IMR-90 (cell line): ENCODE data around the gene DRC7. TPM values are rescaled to one million over a fixed set of nuclear protein-coding genes. Genes with fewer than 3 reads are reported as not detected.
A peak's percentile ranks its signal among the peaks of the same experiment; 100 is the strongest.

Experiments used
- ATAC-seq: fragments of 200-7000 bp; cut with Tn5 transposase; 2 replicates; pipeline ENCODE4 v1.9.1; 2020; ENCODE audit warnings: low read depth, mild to moderate bottlenecking, moderate library complexity
- BruUV-seq: library from RNA; stranded (reverse); fragments of 400-500 nt; replicated peaks from 2 replicates; lab custom pipeline; 2021; lab: Mats Ljungman, UMichigan
- CTCF ChIA-PET: fragments of 300-600 bp; formaldehyde crosslinking; extraction: SDS; loops from one replicate; lab custom pipeline; 2021; ENCODE audit warnings: antibody characterized with exemption; lab: Yijun Ruan, JAX
- POLR2A ChIA-PET: fragments of 300-600 bp; sonication (Branson Sonifier 250); formaldehyde crosslinking; loops from one replicate; lab custom pipeline; 2022; ENCODE audit warnings: antibody characterized with exemption; ENCODE audit not compliant: unreplicated experiment; lab: Charles Lee
- DNase-seq: peaks from one replicate; pipeline ENCODE4 v3.0.0; 2013
- H2AFZ ChIP-seq: replicated peaks from 2 replicates; pipeline ENCODE3; 2013; ENCODE audit warnings: low read length, mild to moderate bottlenecking; ENCODE audit not compliant: poor library complexity
- H2AK5ac ChIP-seq: 2 replicates; pipeline ENCODE4 v1.6.1; 2013; ENCODE audit warnings: low read depth, low read length, inconsistent platforms
- H2AK9ac ChIP-seq: replicated peaks from 2 replicates; pipeline ENCODE3; 2013; ENCODE audit warnings: mild to moderate bottlenecking, low read depth, low read length, moderate library complexity; ENCODE audit not compliant: poor library complexity
- H2BK120ac ChIP-seq: 2 replicates; pipeline ENCODE4 v1.6.1; 2013; ENCODE audit warnings: low read depth, low read length, inconsistent platforms
- H2BK15ac ChIP-seq: 3 replicates; pipeline ENCODE4 v1.6.1; 2013; ENCODE audit warnings: low read depth, low read length, inconsistent platforms
- H2BK20ac ChIP-seq: 2 replicates; pipeline ENCODE4 v1.6.1; 2013; ENCODE audit warnings: low read depth, mild to moderate bottlenecking, inconsistent platforms, low read length, moderate library complexity
- H2BK5ac ChIP-seq: 2 replicates; pipeline ENCODE4 v1.6.1; 2013; ENCODE audit warnings: mild to moderate bottlenecking, low read depth, low read length, inconsistent platforms; ENCODE audit not compliant: poor library complexity, severe bottlenecking
- H3K14ac ChIP-seq: replicated peaks from 2 replicates; pipeline ENCODE4 v1.6.1; 2013; ENCODE audit warnings: low read depth, low read length, inconsistent platforms
- H3K18ac ChIP-seq: 2 replicates; pipeline ENCODE4 v1.6.1; 2013; ENCODE audit warnings: low read depth, low read length, control low read depth
- H3K23ac ChIP-seq: 2 replicates; pipeline ENCODE4 v1.6.1; 2013; ENCODE audit warnings: low read depth, low read length, inconsistent platforms
- H3K27ac ChIP-seq: 2 replicates; pipeline ENCODE4 v1.5.1; 2013; ENCODE audit warnings: mild to moderate bottlenecking, control low read depth, low read length; ENCODE audit not compliant: insufficient read depth
- H3K27me3 ChIP-seq: 2 replicates; pipeline ENCODE4 v1.6.1; 2013; ENCODE audit warnings: low read length; ENCODE audit not compliant: control insufficient read depth, insufficient read depth
- H3K36me3 ChIP-seq: 2 replicates; pipeline ENCODE4 v1.6.1; 2013; ENCODE audit warnings: low read length, mixed read lengths; ENCODE audit not compliant: control insufficient read depth, insufficient read depth
- H3K4ac ChIP-seq: 2 replicates; pipeline ENCODE4 v1.6.1; 2013; ENCODE audit warnings: low read depth, low read length, inconsistent platforms
- H3K4me1 ChIP-seq: 2 replicates; pipeline ENCODE4 v1.6.1; 2013; ENCODE audit warnings: low read length, mixed read lengths; ENCODE audit not compliant: control insufficient read depth, insufficient read depth
- H3K4me2 ChIP-seq: 2 replicates; pipeline ENCODE4 v1.6.1; 2013; ENCODE audit warnings: low read depth, mild to moderate bottlenecking, control low read depth, low read length, moderate library complexity
- H3K4me3 ChIP-seq: 2 replicates; pipeline ENCODE4 v1.5.1; 2013; ENCODE audit warnings: low read depth, mild to moderate bottlenecking, control low read depth, low read length, moderate library complexity; ENCODE audit not compliant: insufficient read depth
- H3K56ac ChIP-seq: 2 replicates; pipeline ENCODE4 v1.6.1; 2013; ENCODE audit warnings: low read length, inconsistent platforms; ENCODE audit not compliant: insufficient read depth; ENCODE audit errors: extremely low read depth
- H3K79me1 ChIP-seq, 2 experiments: 2 replicates each; pipeline ENCODE4 v1.6.1; 2013; ENCODE audit warnings: low read length in 2 of 2, inconsistent platforms in 1 of 2, low read depth in 1 of 2
- H3K9ac ChIP-seq: 2 replicates; pipeline ENCODE4 v1.6.1; 2013; ENCODE audit warnings: low read depth, low read length, control low read depth
- H3K9me1 ChIP-seq: 2 replicates; pipeline ENCODE4 v1.6.1; 2013; ENCODE audit warnings: low read length, inconsistent platforms; ENCODE audit not compliant: insufficient read depth
- H3K9me3 ChIP-seq: 2 replicates; pipeline ENCODE4 v1.6.1; 2013; ENCODE audit warnings: low read length; ENCODE audit not compliant: control insufficient read depth, insufficient read depth
- H4K20me1 ChIP-seq: 2 replicates; pipeline ENCODE4 v1.6.1; 2013; ENCODE audit warnings: low read length, inconsistent platforms; ENCODE audit not compliant: insufficient read depth
- H4K5ac ChIP-seq: 2 replicates; pipeline ENCODE4 v1.6.1; 2013; ENCODE audit warnings: mild to moderate bottlenecking, low read depth, low read length, control low read depth
- H4K8ac ChIP-seq, 2 experiments: 2 replicates each; pipeline ENCODE4 v1.6.1; 2013; ENCODE audit warnings: low read depth in 2 of 2, low read length in 2 of 2, control low read depth in 1 of 2, inconsistent platforms in 1 of 2
- H4K91ac ChIP-seq: 2 replicates; pipeline ENCODE4 v1.6.1; 2013; ENCODE audit warnings: low read depth, low read length, inconsistent platforms; ENCODE audit not compliant: insufficient read depth
- CEBPB ChIP-seq: IDR thresholded peaks from 2 replicates; pipeline ENCODE4 v1.6.1; 2012; ENCODE audit warnings: low read depth, low read length, improper control_type of control experiment
- MAFK ChIP-seq: IDR thresholded peaks from 2 replicates; pipeline ENCODE4 v1.6.1; 2012; ENCODE audit warnings: low read depth, low read length, improper control_type of control experiment
- MXI1 ChIP-seq: IDR thresholded peaks from 2 replicates; pipeline ENCODE4 v1.6.1; 2012; ENCODE audit warnings: low read depth, mild to moderate bottlenecking, low read length, moderate library complexity, borderline replicate concordance
- POLR2A ChIP-seq: IDR thresholded peaks from 2 replicates; pipeline ENCODE4 v1.6.1; 2012; ENCODE audit warnings: mild to moderate bottlenecking, low read depth, low read length
- RAD21 ChIP-seq: IDR thresholded peaks from 2 replicates; pipeline ENCODE4 v1.6.1; 2012; ENCODE audit warnings: low read length, improper control_type of control experiment
- RFX5 ChIP-seq: IDR thresholded peaks from 2 replicates; pipeline ENCODE4 v1.8.0; 2012; ENCODE audit warnings: low read depth, mild to moderate bottlenecking, low read length, moderate library complexity
- WGBS, 2 experiments: methylation state at CpG; one replicate each; pipeline versions ENCODE4 v1.1.5 to v1.1.7; 2013; ENCODE audit warnings: missing lambda C conversion rate in 2 of 2; ENCODE audit not compliant: insufficient read length in 1 of 2; ENCODE audit errors: extremely low coverage in 2 of 2; 5-methylcytosine and 5-hydroxymethylcytosine counted together
- dilution Hi-C: fragments of 300-500 bp; cut with HindIII; formaldehyde crosslinking; loops from one replicate; pipeline ENCODE4 v1.14.3; 2018; ENCODE audit warnings: low sequenced_read_pairs; ENCODE audit not compliant: unreplicated experiment
- in situ Hi-C: fragments of 300-500 bp; cut with MboI; formaldehyde crosslinking; loops from 3 replicates; pipeline ENCODE4 v1.14.3; 2019; ENCODE audit warnings: low sequenced_read_pairs, inconsistent platforms, mixed read lengths
- intact Hi-C: fragments of 100-400 bp; cut with micrococcal nuclease; formaldehyde crosslinking; loops from 2 replicates; pipeline ENCODE4 v1.10.0; 2022
- polyA plus RNA-seq, 3 experiments: library from polyadenylated mRNA; depleted of rRNA; stranded (reverse); fragments of >200 nt; gene quantifications; 2 replicates each; pipeline ENCODE4 v1.2.3, GENCODE V29; 2012; ENCODE audit warnings: low replicate concordance in 1 of 3
- total RNA-seq: library from RNA; depleted of rRNA; stranded (reverse); fragments of >200 nt; gene quantifications from 2 replicates; pipeline ENCODE4 v1.2.3, GENCODE V29; 2012
- TF ChIP-seq, protein P1 (sequence below): fragments of 150-350 bp; IDR thresholded peaks from 2 replicates; pipeline ENCODE4 v1.6.1; 2017; ENCODE audit warnings: mild to moderate bottlenecking, antibody characterized with exemption, low read length, low read depth
- TF ChIP-seq, protein P2 (sequence below): conservative IDR thresholded peaks from 2 replicates; pipeline ENCODE4 v1.5.1; 2012; ENCODE audit warnings: mild to moderate bottlenecking, low read depth, low read length, improper control_type of control experiment

Gene DRC7
- total and polyA plus RNA-seq, 2 of the 4 experiments (the other 2 are of a cell fraction), result not detected

DNA sequence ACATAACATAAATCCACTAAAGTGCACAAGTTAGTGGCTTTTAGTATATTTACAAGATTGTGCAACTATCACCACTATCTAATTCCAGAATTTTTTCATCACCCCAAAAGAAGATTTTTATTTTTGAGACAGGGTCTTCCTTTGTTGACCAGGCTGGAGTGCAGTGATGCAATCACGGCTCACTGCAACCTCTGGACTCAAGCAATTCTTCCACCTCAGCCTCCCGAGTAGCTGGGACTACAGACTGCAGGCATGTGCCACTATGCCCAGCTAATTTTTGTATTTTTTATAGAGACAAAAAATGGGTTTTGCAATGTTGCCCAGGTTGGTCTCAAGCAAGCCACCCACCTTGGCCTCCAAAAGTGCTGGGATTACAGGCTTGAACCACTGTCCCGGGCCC, 15.1 kb downstream of the DRC7 start:
- Histone ChIP-seq H2AK9ac (no peak overlapping the region), H3K27me3 (peaks cover 33% of the 10 kb centered on the region), H2BK20ac (no peak overlapping the region), H3K9ac (no peak overlapping the region), H3K4me3 (no peak overlapping the region), H2AK5ac (no peak overlapping the region), H4K20me1 (no peaks in the 10 kb centered on the region), H4K8ac (no peak overlapping the region), H2BK5ac (no peak overlapping the region), H2AFZ (no peak overlapping the region), H3K36me3 (no peaks in the 10 kb centered on the region), H2BK120ac (no peak overlapping the region), H4K91ac (no peak overlapping the region), H3K4ac (no peak overlapping the region), H3K23ac (no peak overlapping the region), H2BK15ac (no peak overlapping the region), H3K4me2 (no peak overlapping the region), H3K18ac (no peak overlapping the region), H3K27ac (no peak overlapping the region), H3K9me1 (no peaks in the 10 kb centered on the region), H3K14ac (no peak overlapping the region), H3K79me1 (no peaks in the 10 kb centered on the region), H3K56ac (no peak overlapping the region), H4K5ac (no peak overlapping the region), H3K4me1 (no peaks in the 10 kb centered on the region), H3K9me3 (no peaks in the 10 kb centered on the region)
- WGBS, 2 experiments, result no CpG with 5 or more reads among the region's 3 CpGs
- TF ChIP-seq POLR2A, result no peak
- TF ChIP-seq, protein P1, sequence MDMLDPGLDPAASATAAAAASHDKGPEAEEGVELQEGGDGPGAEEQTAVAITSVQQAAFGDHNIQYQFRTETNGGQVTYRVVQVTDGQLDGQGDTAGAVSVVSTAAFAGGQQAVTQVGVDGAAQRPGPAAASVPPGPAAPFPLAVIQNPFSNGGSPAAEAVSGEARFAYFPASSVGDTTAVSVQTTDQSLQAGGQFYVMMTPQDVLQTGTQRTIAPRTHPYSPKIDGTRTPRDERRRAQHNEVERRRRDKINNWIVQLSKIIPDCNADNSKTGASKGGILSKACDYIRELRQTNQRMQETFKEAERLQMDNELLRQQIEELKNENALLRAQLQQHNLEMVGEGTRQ, result no peak
- TF ChIP-seq CEBPB, result peak; percentile 16; the same call in 1 of the 2 replicates
- TF ChIP-seq, protein P2, sequence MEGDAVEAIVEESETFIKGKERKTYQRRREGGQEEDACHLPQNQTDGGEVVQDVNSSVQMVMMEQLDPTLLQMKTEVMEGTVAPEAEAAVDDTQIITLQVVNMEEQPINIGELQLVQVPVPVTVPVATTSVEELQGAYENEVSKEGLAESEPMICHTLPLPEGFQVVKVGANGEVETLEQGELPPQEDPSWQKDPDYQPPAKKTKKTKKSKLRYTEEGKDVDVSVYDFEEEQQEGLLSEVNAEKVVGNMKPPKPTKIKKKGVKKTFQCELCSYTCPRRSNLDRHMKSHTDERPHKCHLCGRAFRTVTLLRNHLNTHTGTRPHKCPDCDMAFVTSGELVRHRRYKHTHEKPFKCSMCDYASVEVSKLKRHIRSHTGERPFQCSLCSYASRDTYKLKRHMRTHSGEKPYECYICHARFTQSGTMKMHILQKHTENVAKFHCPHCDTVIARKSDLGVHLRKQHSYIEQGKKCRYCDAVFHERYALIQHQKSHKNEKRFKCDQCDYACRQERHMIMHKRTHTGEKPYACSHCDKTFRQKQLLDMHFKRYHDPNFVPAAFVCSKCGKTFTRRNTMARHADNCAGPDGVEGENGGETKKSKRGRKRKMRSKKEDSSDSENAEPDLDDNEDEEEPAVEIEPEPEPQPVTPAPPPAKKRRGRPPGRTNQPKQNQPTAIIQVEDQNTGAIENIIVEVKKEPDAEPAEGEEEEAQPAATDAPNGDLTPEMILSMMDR, result no peak
- TF ChIP-seq RAD21, result no peak
- TF ChIP-seq RFX5, result no peak
- TF ChIP-seq MAFK, result no peak
- no peak for TF ChIP-seq MXI1
- ATAC-seq (no peak), DNase-seq (no peak)
- intact Hi-C loops, result no loop called here
- in situ Hi-C loops, result no loop called here
- dilution Hi-C loops, result no loop called here
- ChIA-PET CTCF (no interaction called here), POLR2A (no interaction called here)
- no TSS peak for BruUV-seq
